Choroid plexus epithelial cell (primary cell): Measurements from ENCODE around the gene PTGFRN.

Experiments
- DNase-seq: peaks from one replicate; pipeline ENCODE4 v3.0.0-alpha.2; 2010; ENCODE audit warnings: low read depth
- H3K4me3 ChIP-seq: 2 replicates; pipeline ENCODE4 v1.5.1; 2011; ENCODE audit warnings: low read depth, mild to moderate bottlenecking, control low read depth, low read length, moderate library complexity
- CTCF ChIP-seq: conservative IDR thresholded peaks from 2 replicates; pipeline ENCODE4 v1.5.1; 2011; ENCODE audit warnings: low read depth, mild to moderate bottlenecking, control low read depth, inconsistent platforms, low read length, moderate library complexity

PTGFRN gene

DNA sequence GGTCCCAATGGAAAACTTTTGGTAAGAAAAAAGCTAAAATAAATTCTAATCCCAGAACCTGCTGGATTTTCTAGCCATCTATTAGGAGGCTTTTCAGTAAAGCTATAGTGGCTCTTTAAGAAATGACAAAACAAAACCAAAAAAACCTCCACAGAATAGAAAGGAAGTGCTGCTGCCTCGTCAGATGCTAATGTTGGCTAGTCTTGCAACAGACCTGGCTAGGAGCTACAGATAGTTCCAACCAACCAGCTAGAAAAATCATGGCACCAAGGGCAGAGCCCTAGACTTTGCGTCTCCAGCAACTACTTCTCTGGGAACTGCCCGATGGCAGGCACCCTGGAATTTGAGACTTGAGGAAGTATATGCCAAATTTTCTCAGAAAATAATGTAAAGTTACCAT is 99.4 kb downstream of the PTGFRN start:
- no peak for TF ChIP-seq CTCF
- no peak for DNase-seq
- no peak overlapping the region for H3K4me3 ChIP-seq

GRCh38 chr1:117010310-117010969 is 100.7 kb downstream of the PTGFRN start:
- no peak for DNase-seq
- H3K4me3 ChIP-seq = no peak overlapping the region
- TF ChIP-seq CTCF = no peak

GRCh38 chr1:117011334-117011733 is 101.6 kb downstream of the PTGFRN start:
- H3K4me3 ChIP-seq = no peak overlapping the region
- no peak for DNase-seq
- no peak for TF ChIP-seq CTCF

GRCh38 chr1:117013309-117013858 is 103.7 kb downstream of the PTGFRN start:
- no peak for TF ChIP-seq CTCF
- no peak for DNase-seq
- no peak overlapping the region for H3K4me3 ChIP-seq

DNA sequence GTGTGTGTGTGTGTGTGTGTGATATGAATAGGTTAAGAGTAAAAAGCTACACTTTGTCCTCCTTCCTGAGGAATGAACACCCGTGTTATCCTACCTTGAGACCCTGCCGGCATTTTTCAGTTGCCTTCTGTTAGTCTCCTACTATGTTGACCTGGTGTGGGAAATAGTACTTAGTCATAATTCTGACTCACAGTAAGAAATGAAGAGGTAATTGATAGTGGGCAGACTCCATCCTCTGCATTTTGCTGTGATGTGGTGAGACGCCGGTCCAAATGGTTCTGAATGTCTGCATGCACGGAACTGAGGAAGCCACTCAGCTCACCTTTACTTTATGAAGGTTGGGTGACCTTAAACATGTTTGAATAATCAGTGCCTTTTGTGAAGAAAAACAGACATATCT is 104.5 kb downstream of the PTGFRN start:
- DNase-seq = peak; percentile 22
- H3K4me3 ChIP-seq = no peak overlapping the region
- TF ChIP-seq CTCF = no peak

GRCh38 chr1:117015724-117016123 is 106.0 kb downstream of the PTGFRN start:
- no peak for DNase-seq
- TF ChIP-seq CTCF = no peak

DNA sequence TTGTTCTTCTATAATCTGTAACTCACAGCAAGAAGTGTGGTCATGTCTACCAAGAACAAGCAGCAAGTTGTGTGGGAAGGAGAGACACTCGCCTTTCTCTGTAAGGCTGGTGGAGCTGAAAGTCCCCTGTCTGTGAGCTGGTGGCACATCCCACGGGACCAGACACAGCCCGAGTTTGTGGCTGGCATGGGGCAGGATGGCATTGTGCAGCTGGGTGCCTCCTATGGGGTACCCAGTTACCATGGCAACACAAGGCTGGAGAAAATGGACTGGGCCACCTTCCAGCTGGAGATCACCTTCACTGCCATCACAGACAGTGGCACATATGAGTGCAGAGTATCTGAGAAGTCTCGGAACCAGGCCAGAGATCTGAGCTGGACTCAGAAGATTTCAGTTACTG is 107.3 kb downstream of the PTGFRN start:
- TF ChIP-seq CTCF = no peak
- no peak overlapping the region for H3K4me3 ChIP-seq
- no peak for DNase-seq

More at GRCh38 chr1:117015724-117016123, 106.0 kb downstream of the PTGFRN start:
- no peak overlapping the region for H3K4me3 ChIP-seq
